IMR-90 (cell line): ENCODE results near the gene MAVS. TPM values are rescaled to one million over a fixed set of nuclear protein-coding genes. Genes with fewer than 3 reads are reported as not detected.

Experiments
- ATAC-seq: fragments of 200-7000 bp; cut with Tn5 transposase; 2 replicates; pipeline ENCODE4 v1.9.1; 2020; ENCODE audit warnings: low read depth, mild to moderate bottlenecking, moderate library complexity
- BruUV-seq: library from RNA; stranded (reverse); fragments of 400-500 nt; replicated peaks from 2 replicates; lab custom pipeline; 2021; lab: Mats Ljungman, UMichigan
- CTCF ChIA-PET: fragments of 300-600 bp; formaldehyde crosslinking; extraction: SDS; loops from one replicate; lab custom pipeline; 2021; ENCODE audit warnings: antibody characterized with exemption; lab: Yijun Ruan, JAX
- POLR2A ChIA-PET: fragments of 300-600 bp; sonication (Branson Sonifier 250); formaldehyde crosslinking; loops from one replicate; lab custom pipeline; 2022; ENCODE audit warnings: antibody characterized with exemption; ENCODE audit not compliant: unreplicated experiment; lab: Charles Lee
- DNase-seq: peaks from one replicate; pipeline ENCODE4 v3.0.0; 2013
- H2AFZ ChIP-seq: replicated peaks from 2 replicates; pipeline ENCODE3; 2013; ENCODE audit warnings: low read length, mild to moderate bottlenecking; ENCODE audit not compliant: poor library complexity
- H2AK5ac ChIP-seq: 2 replicates; pipeline ENCODE4 v1.6.1; 2013; ENCODE audit warnings: low read depth, low read length, inconsistent platforms
- H2AK9ac ChIP-seq: replicated peaks from 2 replicates; pipeline ENCODE3; 2013; ENCODE audit warnings: mild to moderate bottlenecking, low read depth, low read length, moderate library complexity; ENCODE audit not compliant: poor library complexity
- H2BK120ac ChIP-seq: 2 replicates; pipeline ENCODE4 v1.6.1; 2013; ENCODE audit warnings: low read depth, low read length, inconsistent platforms
- H2BK15ac ChIP-seq: 3 replicates; pipeline ENCODE4 v1.6.1; 2013; ENCODE audit warnings: low read depth, low read length, inconsistent platforms
- H2BK20ac ChIP-seq: 2 replicates; pipeline ENCODE4 v1.6.1; 2013; ENCODE audit warnings: low read depth, mild to moderate bottlenecking, inconsistent platforms, low read length, moderate library complexity
- H2BK5ac ChIP-seq: 2 replicates; pipeline ENCODE4 v1.6.1; 2013; ENCODE audit warnings: mild to moderate bottlenecking, low read depth, low read length, inconsistent platforms; ENCODE audit not compliant: poor library complexity, severe bottlenecking
- H3K14ac ChIP-seq: replicated peaks from 2 replicates; pipeline ENCODE4 v1.6.1; 2013; ENCODE audit warnings: low read depth, low read length, inconsistent platforms
- H3K18ac ChIP-seq: 2 replicates; pipeline ENCODE4 v1.6.1; 2013; ENCODE audit warnings: low read depth, low read length, control low read depth
- H3K23ac ChIP-seq: 2 replicates; pipeline ENCODE4 v1.6.1; 2013; ENCODE audit warnings: low read depth, low read length, inconsistent platforms
- H3K27ac ChIP-seq: 2 replicates; pipeline ENCODE4 v1.5.1; 2013; ENCODE audit warnings: mild to moderate bottlenecking, control low read depth, low read length; ENCODE audit not compliant: insufficient read depth
- H3K27me3 ChIP-seq: 2 replicates; pipeline ENCODE4 v1.6.1; 2013; ENCODE audit warnings: low read length; ENCODE audit not compliant: control insufficient read depth, insufficient read depth
- H3K36me3 ChIP-seq: 2 replicates; pipeline ENCODE4 v1.6.1; 2013; ENCODE audit warnings: low read length, mixed read lengths; ENCODE audit not compliant: control insufficient read depth, insufficient read depth
- H3K4ac ChIP-seq: 2 replicates; pipeline ENCODE4 v1.6.1; 2013; ENCODE audit warnings: low read depth, low read length, inconsistent platforms
- H3K4me1 ChIP-seq: 2 replicates; pipeline ENCODE4 v1.6.1; 2013; ENCODE audit warnings: low read length, mixed read lengths; ENCODE audit not compliant: control insufficient read depth, insufficient read depth
- H3K4me2 ChIP-seq: 2 replicates; pipeline ENCODE4 v1.6.1; 2013; ENCODE audit warnings: low read depth, mild to moderate bottlenecking, control low read depth, low read length, moderate library complexity
- H3K4me3 ChIP-seq: 2 replicates; pipeline ENCODE4 v1.5.1; 2013; ENCODE audit warnings: low read depth, mild to moderate bottlenecking, control low read depth, low read length, moderate library complexity; ENCODE audit not compliant: insufficient read depth
- H3K56ac ChIP-seq: 2 replicates; pipeline ENCODE4 v1.6.1; 2013; ENCODE audit warnings: low read length, inconsistent platforms; ENCODE audit not compliant: insufficient read depth; ENCODE audit errors: extremely low read depth
- H3K79me1 ChIP-seq, 2 experiments: 2 replicates each; pipeline ENCODE4 v1.6.1; 2013; ENCODE audit warnings: low read length in 2 of 2, inconsistent platforms in 1 of 2, low read depth in 1 of 2
- H3K9ac ChIP-seq: 2 replicates; pipeline ENCODE4 v1.6.1; 2013; ENCODE audit warnings: low read depth, low read length, control low read depth
- H3K9me1 ChIP-seq: 2 replicates; pipeline ENCODE4 v1.6.1; 2013; ENCODE audit warnings: low read length, inconsistent platforms; ENCODE audit not compliant: insufficient read depth
- H3K9me3 ChIP-seq: 2 replicates; pipeline ENCODE4 v1.6.1; 2013; ENCODE audit warnings: low read length; ENCODE audit not compliant: control insufficient read depth, insufficient read depth
- H4K20me1 ChIP-seq: 2 replicates; pipeline ENCODE4 v1.6.1; 2013; ENCODE audit warnings: low read length, inconsistent platforms; ENCODE audit not compliant: insufficient read depth
- H4K5ac ChIP-seq: 2 replicates; pipeline ENCODE4 v1.6.1; 2013; ENCODE audit warnings: mild to moderate bottlenecking, low read depth, low read length, control low read depth
- H4K8ac ChIP-seq, 2 experiments: 2 replicates each; pipeline ENCODE4 v1.6.1; 2013; ENCODE audit warnings: low read depth in 2 of 2, low read length in 2 of 2, control low read depth in 1 of 2, inconsistent platforms in 1 of 2
- H4K91ac ChIP-seq: 2 replicates; pipeline ENCODE4 v1.6.1; 2013; ENCODE audit warnings: low read depth, low read length, inconsistent platforms; ENCODE audit not compliant: insufficient read depth
- BHLHE40 ChIP-seq: fragments of 150-350 bp; IDR thresholded peaks from 2 replicates; pipeline ENCODE4 v1.6.1; 2016; ENCODE audit warnings: mild to moderate bottlenecking, low read depth, low read length
- CEBPB ChIP-seq: IDR thresholded peaks from 2 replicates; pipeline ENCODE4 v1.6.1; 2012; ENCODE audit warnings: low read depth, low read length, improper control_type of control experiment
- CHD1 ChIP-seq: IDR thresholded peaks from 2 replicates; pipeline ENCODE4 v1.6.1; 2012; ENCODE audit warnings: low read depth, low read length, improper control_type of control experiment
- CTCF ChIP-seq: conservative IDR thresholded peaks from 2 replicates; pipeline ENCODE4 v1.5.1; 2012; ENCODE audit warnings: mild to moderate bottlenecking, low read depth, low read length, improper control_type of control experiment
- FOS ChIP-seq: fragments of 150-350 bp; IDR thresholded peaks from 2 replicates; pipeline ENCODE4 v1.6.1; 2016; ENCODE audit warnings: low read depth, low read length
- MAFK ChIP-seq: IDR thresholded peaks from 2 replicates; pipeline ENCODE4 v1.6.1; 2012; ENCODE audit warnings: low read depth, low read length, improper control_type of control experiment
- MAZ ChIP-seq: IDR thresholded peaks from 2 replicates; pipeline ENCODE4 v1.6.1; 2012; ENCODE audit warnings: low read depth, mild to moderate bottlenecking, low read length, improper control_type of control experiment, moderate library complexity, borderline replicate concordance
- MXI1 ChIP-seq: IDR thresholded peaks from 2 replicates; pipeline ENCODE4 v1.6.1; 2012; ENCODE audit warnings: low read depth, mild to moderate bottlenecking, low read length, moderate library complexity, borderline replicate concordance
- NFE2L2 ChIP-seq: fragments of 150-350 bp; IDR thresholded peaks from 2 replicates; pipeline ENCODE4 v1.6.1; 2016; ENCODE audit warnings: low read depth, mild to moderate bottlenecking, low read length
- POLR2A ChIP-seq: IDR thresholded peaks from 2 replicates; pipeline ENCODE4 v1.6.1; 2012; ENCODE audit warnings: mild to moderate bottlenecking, low read depth, low read length
- RAD21 ChIP-seq: IDR thresholded peaks from 2 replicates; pipeline ENCODE4 v1.6.1; 2012; ENCODE audit warnings: low read length, improper control_type of control experiment
- RCOR1 ChIP-seq: IDR thresholded peaks from 2 replicates; pipeline ENCODE4 v1.6.1; 2012; ENCODE audit warnings: mild to moderate bottlenecking, low read length, improper control_type of control experiment; ENCODE audit not compliant: insufficient replicate concordance
- RFX5 ChIP-seq: IDR thresholded peaks from 2 replicates; pipeline ENCODE4 v1.8.0; 2012; ENCODE audit warnings: low read depth, mild to moderate bottlenecking, low read length, moderate library complexity
- SMC3 ChIP-seq: fragments of 150-350 bp; IDR thresholded peaks from 2 replicates; pipeline ENCODE4 v1.6.1; 2016; ENCODE audit warnings: low read depth, mild to moderate bottlenecking, antibody characterized with exemption, low read length, moderate library complexity
- WGBS, 2 experiments: methylation state at CpG; one replicate each; pipeline versions ENCODE4 v1.1.5 to v1.1.7; 2013; ENCODE audit warnings: missing lambda C conversion rate in 2 of 2; ENCODE audit not compliant: insufficient read length in 1 of 2; ENCODE audit errors: extremely low coverage in 2 of 2; 5-methylcytosine and 5-hydroxymethylcytosine counted together
- dilution Hi-C: fragments of 300-500 bp; cut with HindIII; formaldehyde crosslinking; loops from one replicate; pipeline ENCODE4 v1.14.3; 2018; ENCODE audit warnings: low sequenced_read_pairs; ENCODE audit not compliant: unreplicated experiment
- in situ Hi-C: fragments of 300-500 bp; cut with MboI; formaldehyde crosslinking; loops from 3 replicates; pipeline ENCODE4 v1.14.3; 2019; ENCODE audit warnings: low sequenced_read_pairs, inconsistent platforms, mixed read lengths
- intact Hi-C: fragments of 100-400 bp; cut with micrococcal nuclease; formaldehyde crosslinking; loops from 2 replicates; pipeline ENCODE4 v1.10.0; 2022
- polyA plus RNA-seq, 3 experiments: library from polyadenylated mRNA; depleted of rRNA; stranded (reverse); fragments of >200 nt; gene quantifications; 2 replicates each; pipeline ENCODE4 v1.2.3, GENCODE V29; 2012; ENCODE audit warnings: low replicate concordance in 1 of 3
- total RNA-seq: library from RNA; depleted of rRNA; stranded (reverse); fragments of >200 nt; gene quantifications from 2 replicates; pipeline ENCODE4 v1.2.3, GENCODE V29; 2012
- TF ChIP-seq, protein P1 (sequence below): fragments of 150-350 bp; IDR thresholded peaks from 2 replicates; pipeline ENCODE4 v1.6.1; 2016; ENCODE audit warnings: low read depth, mild to moderate bottlenecking, low read length, moderate library complexity, borderline replicate concordance
- TF ChIP-seq, protein P2 (sequence below): fragments of 150-350 bp; IDR thresholded peaks from 2 replicates; pipeline ENCODE4 v1.6.1; 2017; ENCODE audit warnings: mild to moderate bottlenecking, antibody characterized with exemption, low read length, low read depth

MAVS gene
- total and polyA plus RNA-seq, 2 of the 4 experiments (the other 2 are of a cell fraction): 10.4 to 15.6 TPM

DNA sequence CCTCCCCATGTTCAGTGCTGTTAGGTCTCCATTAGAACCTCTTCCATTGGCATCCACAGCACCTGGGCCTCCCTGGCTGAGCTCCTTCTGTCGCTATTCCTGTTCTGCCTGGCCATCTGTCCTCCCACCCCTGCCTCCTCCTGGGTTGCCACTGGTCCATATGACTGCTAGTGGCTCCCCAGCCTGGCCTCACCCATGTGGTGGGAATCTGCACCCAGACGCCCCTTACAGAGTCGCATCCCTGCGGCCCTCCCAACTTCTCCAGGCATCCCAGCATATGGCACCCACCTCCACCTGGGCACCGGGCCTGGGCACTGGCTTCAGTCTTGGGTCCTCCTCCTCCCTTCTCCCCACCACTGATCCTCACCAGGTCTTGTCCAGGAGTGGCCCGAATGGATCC is 42.8 kb upstream of the MAVS start:
- no peak overlapping the region for H2AK5ac ChIP-seq

More for the DNA sequence above, 42.8 kb upstream of the MAVS start:
- no peak overlapping the region for H3K27ac ChIP-seq
- peaks cover 36% of the 10 kb centered on the region for H3K9me1 ChIP-seq
- H4K8ac ChIP-seq: no peak overlapping the region
- 0 out of 2 replicates have a peak overlapping the region, but pooled peaks have one; percentile 51 for H4K91ac ChIP-seq
- POLR2A ChIA-PET: no interaction called here
- H2BK120ac ChIP-seq: 0 out of 2 replicates have a peak overlapping the region, but pooled peaks have one; percentile 51
- H4K5ac ChIP-seq: no peak overlapping the region
- no peak overlapping the region for H3K4me2 ChIP-seq
- no peaks in the 10 kb centered on the region for H3K27me3 ChIP-seq
- no peak overlapping the region for H2BK5ac ChIP-seq
- H2BK20ac ChIP-seq: no peak overlapping the region
- no peak overlapping the region for H3K18ac ChIP-seq
- intact Hi-C loops: no loop called here
- CTCF ChIA-PET: no interaction called here
- TF ChIP-seq RFX5 (no peak), POLR2A (no peak), FOS (no peak), NFE2L2 (no peak), RCOR1 (no peak), RAD21 (no peak), BHLHE40 (no peak), SMC3 (no peak), MAFK (no peak), CTCF (no peak), MXI1 (no peak), CEBPB (no peak), CHD1 (no peak), MAZ (no peak)
- TF ChIP-seq, protein P1, sequence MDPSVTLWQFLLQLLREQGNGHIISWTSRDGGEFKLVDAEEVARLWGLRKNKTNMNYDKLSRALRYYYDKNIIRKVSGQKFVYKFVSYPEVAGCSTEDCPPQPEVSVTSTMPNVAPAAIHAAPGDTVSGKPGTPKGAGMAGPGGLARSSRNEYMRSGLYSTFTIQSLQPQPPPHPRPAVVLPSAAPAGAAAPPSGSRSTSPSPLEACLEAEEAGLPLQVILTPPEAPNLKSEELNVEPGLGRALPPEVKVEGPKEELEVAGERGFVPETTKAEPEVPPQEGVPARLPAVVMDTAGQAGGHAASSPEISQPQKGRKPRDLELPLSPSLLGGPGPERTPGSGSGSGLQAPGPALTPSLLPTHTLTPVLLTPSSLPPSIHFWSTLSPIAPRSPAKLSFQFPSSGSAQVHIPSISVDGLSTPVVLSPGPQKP: no peak
- TF ChIP-seq, protein P2, sequence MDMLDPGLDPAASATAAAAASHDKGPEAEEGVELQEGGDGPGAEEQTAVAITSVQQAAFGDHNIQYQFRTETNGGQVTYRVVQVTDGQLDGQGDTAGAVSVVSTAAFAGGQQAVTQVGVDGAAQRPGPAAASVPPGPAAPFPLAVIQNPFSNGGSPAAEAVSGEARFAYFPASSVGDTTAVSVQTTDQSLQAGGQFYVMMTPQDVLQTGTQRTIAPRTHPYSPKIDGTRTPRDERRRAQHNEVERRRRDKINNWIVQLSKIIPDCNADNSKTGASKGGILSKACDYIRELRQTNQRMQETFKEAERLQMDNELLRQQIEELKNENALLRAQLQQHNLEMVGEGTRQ: no peak
- in situ Hi-C loops: no loop called here
- H2AK9ac ChIP-seq: peak overlapping the region; percentile 15
- no peak overlapping the region for H2AFZ ChIP-seq
- H3K4me1 ChIP-seq: peaks cover 35% of the 10 kb centered on the region
- WGBS, 2 experiments: 90% methylated on average over 4 of the region's 6 CpGs; no CpG with 5 or more reads in 1 of the 2 experiments
- dilution Hi-C loops: no loop called here
- no peak for DNase-seq
- no peaks in the 10 kb centered on the region for H4K20me1 ChIP-seq
- H3K36me3 ChIP-seq: peaks cover 67% of the 10 kb centered on the region
- no peak overlapping the region for H3K56ac ChIP-seq
- 0 out of 3 replicates have a peak overlapping the region, but pooled peaks have one; percentile 51 for H2BK15ac ChIP-seq
- ATAC-seq: no peak
- no peak overlapping the region for H3K23ac ChIP-seq
- H3K4me3 ChIP-seq: no peak overlapping the region
- H3K14ac ChIP-seq: no peak overlapping the region
- BruUV-seq: no TSS peak
- H3K9me3 ChIP-seq: no peaks in the 10 kb centered on the region
- no peak overlapping the region for H3K9ac ChIP-seq
- peaks cover 24 to 90% of the 10 kb centered on the region in 2 experiments for H3K79me1 ChIP-seq
- H3K4ac ChIP-seq: no peak overlapping the region
